H9 (cell line): ENCODE results near the gene VASH2. TPM values are rescaled to one million over a fixed set of nuclear protein-coding genes. Genes with fewer than 3 reads are reported as not detected.

Experiments
- DNase-seq: peaks from one replicate; pipeline ENCODE4 v3.0.0-alpha.2; 2017
- H2AFZ ChIP-seq: one replicate; pipeline ENCODE4 v1.6.1; 2013; ENCODE audit warnings: mild to moderate bottlenecking, low read length, control low read depth, moderate library complexity
- H2AK5ac ChIP-seq: 2 replicates; pipeline ENCODE4 v1.6.1; 2013; ENCODE audit warnings: low read length, control low read depth, mixed read lengths; ENCODE audit not compliant: insufficient read length
- H2BK120ac ChIP-seq: one replicate; pipeline ENCODE4 v1.6.1; 2013; ENCODE audit warnings: low read depth, mild to moderate bottlenecking, low read length, control low read depth, inconsistent platforms; ENCODE audit not compliant: poor library complexity, severe bottlenecking
- H2BK12ac ChIP-seq: 2 replicates; pipeline ENCODE4 v1.6.1; 2013; ENCODE audit warnings: low read length, control low read depth, mixed read lengths, low read depth; ENCODE audit not compliant: insufficient read length
- H2BK15ac ChIP-seq: 2 replicates; pipeline ENCODE4 v1.6.1; 2013; ENCODE audit warnings: low read depth, low read length, control low read depth
- H2BK20ac ChIP-seq: one replicate; pipeline ENCODE4 v1.6.1; 2013; ENCODE audit warnings: low read depth, mild to moderate bottlenecking, low read length, control low read depth, inconsistent platforms; ENCODE audit not compliant: poor library complexity, severe bottlenecking
- H2BK5ac ChIP-seq: 2 replicates; pipeline ENCODE4 v1.6.1; 2013; ENCODE audit warnings: low read length, control low read depth, mixed read lengths; ENCODE audit not compliant: insufficient read length
- H3K14ac ChIP-seq: 2 replicates; pipeline ENCODE4 v1.6.1; 2013; ENCODE audit warnings: low read length, control low read depth; ENCODE audit not compliant: insufficient read depth
- H3K18ac ChIP-seq: 2 replicates; pipeline ENCODE4 v1.6.1; 2013; ENCODE audit warnings: low read depth, mild to moderate bottlenecking, mixed read lengths, low read length, control low read depth; ENCODE audit not compliant: insufficient read length
- H3K23ac ChIP-seq: 2 replicates; pipeline ENCODE4 v1.6.1; 2013; ENCODE audit warnings: low read length, control low read depth, mixed read lengths, low read depth; ENCODE audit not compliant: insufficient read length
- H3K23me2 ChIP-seq: 2 replicates; pipeline ENCODE4 v1.6.1; 2013; ENCODE audit warnings: low read depth, mild to moderate bottlenecking, mixed read lengths, low read length, control low read depth; ENCODE audit not compliant: insufficient read length, poor library complexity, severe bottlenecking
- H3K27ac ChIP-seq: 2 replicates; pipeline ENCODE4 v1.5.1; 2013; ENCODE audit warnings: low read length, control low read depth, mixed read lengths, low read depth; ENCODE audit not compliant: insufficient read length
- H3K27me3 ChIP-seq: 2 replicates; pipeline ENCODE4 v1.6.1; 2013; ENCODE audit warnings: low read length, control low read depth, inconsistent platforms; ENCODE audit not compliant: insufficient read depth
- H3K4ac ChIP-seq: 2 replicates; pipeline ENCODE4 v1.6.1; 2013; ENCODE audit warnings: low read depth, mild to moderate bottlenecking, control low read depth, inconsistent platforms, low read length, moderate library complexity
- H3K4me1 ChIP-seq: 2 replicates; pipeline ENCODE4 v1.6.1; 2013; ENCODE audit warnings: low read length, control low read depth, inconsistent platforms; ENCODE audit not compliant: insufficient read depth
- H3K4me2 ChIP-seq: 2 replicates; pipeline ENCODE4 v1.6.1; 2013; ENCODE audit warnings: low read length, control low read depth, mixed read lengths; ENCODE audit not compliant: insufficient read length, insufficient read depth
- H3K56ac ChIP-seq: 2 replicates; pipeline ENCODE4 v1.6.1; 2013; ENCODE audit warnings: low read depth, mild to moderate bottlenecking, mixed read lengths, low read length, control low read depth; ENCODE audit not compliant: insufficient read length
- H3K79me1 ChIP-seq: 2 replicates; pipeline ENCODE4 v1.6.1; 2013; ENCODE audit warnings: low read depth, mild to moderate bottlenecking, moderate library complexity, low read length, control low read depth, inconsistent platforms; ENCODE audit not compliant: insufficient read depth, poor library complexity, severe bottlenecking
- H3K79me2 ChIP-seq: 2 replicates; pipeline ENCODE4 v1.6.1; 2013; ENCODE audit warnings: low read length, control low read depth, inconsistent platforms; ENCODE audit not compliant: insufficient read depth
- H3K9ac ChIP-seq: 2 replicates; pipeline ENCODE4 v1.6.1; 2013; ENCODE audit warnings: low read length, control low read depth, mixed read lengths; ENCODE audit not compliant: insufficient read length; ENCODE audit errors: extremely low read depth
- H3K9me3 ChIP-seq: one replicate; pipeline ENCODE4 v1.6.1; 2013; ENCODE audit warnings: low read depth, low read length, inconsistent platforms; ENCODE audit not compliant: control insufficient read depth
- H3T11ph ChIP-seq: one replicate; pipeline ENCODE4 v1.6.1; 2013; ENCODE audit warnings: mild to moderate bottlenecking, low read length, control low read depth, inconsistent platforms
- H4K20me1 ChIP-seq: one replicate; pipeline ENCODE4 v1.6.1; 2013; ENCODE audit not compliant: control insufficient read depth, insufficient read length, insufficient read depth
- H4K5ac ChIP-seq: 2 replicates; pipeline ENCODE4 v1.6.1; 2013; ENCODE audit warnings: low read depth, mild to moderate bottlenecking, mixed read lengths, low read length, control low read depth; ENCODE audit not compliant: insufficient read length
- H4K8ac ChIP-seq: replicated peaks from 2 replicates; pipeline ENCODE4 v1.6.1; 2013; ENCODE audit warnings: low read length, control low read depth, mixed read lengths, low read depth; ENCODE audit not compliant: insufficient read length
- H4K91ac ChIP-seq: 2 replicates; pipeline ENCODE4 v1.6.1; 2013; ENCODE audit warnings: low read depth, mild to moderate bottlenecking, moderate library complexity, mixed read lengths, low read length, control low read depth; ENCODE audit not compliant: insufficient read length
- H3K27ac Mint-ChIP-seq, 3 experiments: 2 replicates in 2 of 3; 3 replicates in 1 of 3; pipeline ENCODE4 v1.8.0; 2020 to 2021; ENCODE audit warnings: mixed read lengths in 3 of 3, mild to moderate bottlenecking in 1 of 3, moderate library complexity in 1 of 3
- H3K27me3 Mint-ChIP-seq: 2 replicates; pipeline ENCODE4 v1.8.0; 2021; ENCODE audit warnings: low read depth, mild to moderate bottlenecking, moderate library complexity, mixed read lengths
- H3K36me3 Mint-ChIP-seq, 3 experiments: 2 replicates in 2 of 3; 3 replicates in 1 of 3; pipeline ENCODE4 v1.8.0; 2020 to 2021; ENCODE audit warnings: low read depth in 3 of 3, mixed read lengths in 3 of 3; ENCODE audit not compliant: insufficient read depth in 1 of 3
- H3K4me1 Mint-ChIP-seq, 2 experiments: 2 replicates each; pipeline ENCODE4 v1.8.0; 2020; ENCODE audit warnings: mixed read lengths in 2 of 2
- H3K4me3 Mint-ChIP-seq, 2 experiments: 2 replicates in 1 of 2; 3 replicates in 1 of 2; pipeline ENCODE4 v1.8.0; 2020 to 2021; ENCODE audit warnings: mild to moderate bottlenecking in 2 of 2, mixed read lengths in 2 of 2, moderate library complexity in 1 of 2
- H3K9me3 Mint-ChIP-seq, 2 experiments: 2 replicates in 1 of 2; 3 replicates in 1 of 2; pipeline ENCODE4 v1.8.0; 2020; ENCODE audit warnings: mild to moderate bottlenecking in 2 of 2, mixed read lengths in 2 of 2, moderate library complexity in 1 of 2
- CTCF ChIP-seq: fragments of 200-600 bp; sonication (generic); conservative IDR thresholded peaks from 3 replicates; pipeline ENCODE4 v1.8.0; 2021; ENCODE audit warnings: antibody characterized with exemption, mild to moderate bottlenecking
- WGBS: extraction: QIAGEN DNeasy Blood & Tissue Kit; methylation state at CpG from one replicate; pipeline ENCODE4 v1.1.7; 2013; ENCODE audit warnings: missing lambda C conversion rate, low lambda C conversion rate, mixed read lengths; ENCODE audit not compliant: insufficient read length; ENCODE audit errors: extremely low coverage; 5-methylcytosine and 5-hydroxymethylcytosine counted together
- total RNA-seq: library from RNA; stranded (reverse); gene quantifications from 2 replicates; pipeline ENCODE4 v1.2.1, GENCODE V29; 2021

Gene VASH2
- total RNA-seq, 1 experiment from 2014 or later = 76.1 TPM

GRCh38 chr1:212915245-212916091 lies 34.9 kb upstream of the VASH2 start:
- Histone ChIP-seq H3K23ac (no peak overlapping the region), H3K56ac (no peak overlapping the region), H2BK120ac (no peak overlapping the region), H3K27me3 (no peaks in the 10 kb centered on the region), H3K14ac (no peak overlapping the region; the same call in 1 of the 2 replicates), H4K5ac (peak overlapping the region; percentile 36), H3K9ac (peak overlapping the region; percentile 49), H3K18ac (peak overlapping the region; percentile 65), H2BK12ac (no peak overlapping the region), H3K4me1 (no peaks in the 10 kb centered on the region; the same call in 1 of the 2 replicates), H4K8ac (no peak overlapping the region), H4K91ac (no peak overlapping the region), H4K20me1 (no peaks in the 10 kb centered on the region), H2BK5ac (peak overlapping the region; percentile 10), H3K4me2 (peak overlapping the region; percentile 75), H2AK5ac (no peak overlapping the region), H3K79me2 (no peaks in the 10 kb centered on the region; the same call in 1 of the 2 replicates), H3T11ph (no peak overlapping the region), H3K27ac (peak overlapping the region; percentile 84), H3K79me1 (no peaks in the 10 kb centered on the region), H3K4ac (no peak overlapping the region), H2BK20ac (no peak overlapping the region), H2BK15ac (no peak overlapping the region), H3K9me3 (no peaks in the 10 kb centered on the region), H2AFZ (no peak overlapping the region), H3K23me2 (no peaks in the 10 kb centered on the region)
- peak; percentile 64 for DNase-seq
- Mint-ChIP-seq H3K36me3 (peaks cover 12 to 53% (median 39%) of the 10 kb centered on the region in 3 experiments), H3K27ac (peak overlapping the region; percentile 97 to 98 (median 98)), H3K9me3 (no peaks in the 10 kb centered on the region), H3K4me1 (peaks cover 40 to 67% of the 10 kb centered on the region in 2 experiments), H3K27me3 (peaks cover 1% of the 10 kb centered on the region; the same call in 1 of the 2 replicates), H3K4me3 (peak overlapping the region; percentile 86 to 97)
- peak; percentile 61; the same call in 2 of the 3 replicates for TF ChIP-seq CTCF
- no CpG with 5 or more reads among the region's 13 CpGs for WGBS
